Breast epithelium (tissue), 4 donors: ENCODE data around the gene CIB4. TPM values are rescaled to one million over a fixed set of nuclear protein-coding genes. Genes with fewer than 3 reads are reported as not detected.
A peak's percentile ranks its signal among the peaks of the same experiment; 100 is the strongest.

Source experiments
- DNase-seq, 2 donors: peaks; one replicate each; pipeline ENCODE4 v3.0.0-alpha.2; 2019; ENCODE audit warnings: low spot score in 2 of 2
- H3K27ac ChIP-seq, 2 donors: fragments of 200-600 bp; sonication (generic) in 1 of 2; one replicate each; pipeline ENCODE4 v1.5.1; 2016 to 2019; ENCODE audit warnings: mild to moderate bottlenecking in 1 of 2
- H3K27me3 ChIP-seq, 2 donors: fragments of 200-600 bp; sonication (generic) in 1 of 2; one replicate each; pipeline versions ENCODE4 v1.5.1 to v1.6.0; 2017 to 2019; ENCODE audit warnings: control low read depth in 1 of 2, mild to moderate bottlenecking in 1 of 2
- H3K36me3 ChIP-seq: fragments of 200-600 bp; one replicate; pipeline ENCODE4 v1.5.1; 2019
- H3K4me1 ChIP-seq, 2 donors: fragments of 200-600 bp; sonication (generic); one replicate each; pipeline ENCODE4 v1.5.1; 2016 to 2019; ENCODE audit warnings: control low read depth in 1 of 2
- H3K4me3 ChIP-seq, 3 donors: fragments of 200-600 bp; sonication (generic); 1 replicate in 2 of 3; 2 replicates in 1 of 3; pipeline ENCODE4 v1.5.1; 2016 to 2019; ENCODE audit warnings: mild to moderate bottlenecking in 3 of 3, moderate library complexity in 2 of 3
- H3K9me3 ChIP-seq, 2 donors: fragments of 200-600 bp; sonication (generic) in 1 of 2; one replicate each; pipeline ENCODE4 v1.5.1; 2016 to 2019; ENCODE audit warnings: control low read depth in 1 of 2
- POLR2A ChIP-seq: fragments of 450-650 bp; IDR thresholded peaks from one replicate; pipeline ENCODE4 v1.6.1; 2016; ENCODE audit warnings: antibody characterized with exemption, mild to moderate bottlenecking, moderate library complexity
- POLR2AphosphoS5 ChIP-seq, 3 donors: sonication (generic); formaldehyde crosslinking; IDR thresholded peaks; one replicate each; pipeline ENCODE4 v1.6.1; 2017; ENCODE audit warnings: antibody characterized with exemption in 3 of 3
- intact Hi-C: fragments of 100-400 bp; cut with DNase I; formaldehyde crosslinking; loops from one replicate; pipeline ENCODE4 v1.15.1; 2023; ENCODE audit warnings: low total_unique reads
- total RNA-seq, 3 donors: library from RNA; depleted of rRNA; stranded (reverse); fragments of >200 nt; gene quantifications; one replicate each; pipeline ENCODE4 v1.1.0, GENCODE V29; 2016
- TF ChIP-seq, protein P1 (sequence below), 3 donors: fragments of 450-650 bp; IDR thresholded peaks; one replicate each; pipeline ENCODE4 v1.5.1; 2016 to 2017; ENCODE audit warnings: antibody characterized with exemption in 3 of 3, mild to moderate bottlenecking in 3 of 3, moderate library complexity in 3 of 3

CIB4 gene
- total RNA-seq, 3 donors from 2014 or later = not detected

DNA sequence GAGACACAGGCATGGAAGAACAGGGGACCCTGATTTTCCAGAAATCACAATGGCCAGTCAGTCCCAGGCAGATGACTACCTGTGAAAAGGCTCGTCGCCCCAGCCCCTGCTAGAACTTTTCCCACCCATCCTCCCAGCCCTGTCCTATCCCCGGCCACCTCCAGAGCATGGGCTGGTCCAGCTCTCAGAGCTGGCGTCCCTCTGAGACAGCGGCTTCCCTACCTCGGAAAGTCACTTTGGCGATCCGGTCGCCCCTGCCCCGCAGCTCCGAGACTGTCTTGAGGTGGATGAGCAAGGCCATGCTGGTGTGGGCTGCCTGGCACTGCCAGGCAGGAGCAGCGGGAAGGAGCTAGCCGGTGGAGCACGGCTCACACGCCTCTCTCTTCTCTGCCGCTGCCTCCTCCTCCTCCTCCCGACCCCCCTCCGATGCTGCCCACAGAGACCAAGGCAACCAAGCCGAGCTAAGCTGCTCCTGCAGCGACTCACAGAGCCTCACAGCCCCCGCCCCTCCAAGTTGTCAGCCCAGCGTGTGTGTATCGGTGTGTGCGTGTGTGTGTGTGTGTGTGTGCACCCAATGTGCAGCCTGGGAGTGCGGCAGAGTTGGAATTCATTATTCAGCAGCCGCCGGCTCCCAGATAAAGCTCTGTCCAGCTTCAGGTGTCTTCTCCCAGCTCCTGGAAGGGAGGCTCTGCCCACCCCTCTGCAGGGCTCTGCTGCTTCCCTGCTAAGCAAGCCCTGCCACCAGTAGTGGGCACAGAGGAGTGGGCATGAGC, 82.7 kb downstream of the CIB4 start:
- DNase-seq = peak in 1 of 2 donors; percentile 40
- no peaks in the 10 kb centered on the region for H3K36me3 ChIP-seq
- H3K4me3 ChIP-seq = no peak overlapping the region
- TF ChIP-seq POLR2AphosphoS5 (IDR thresholded peaks at IDR 0.05) (no peak), POLR2A (no peak)
- TF ChIP-seq, protein P1, sequence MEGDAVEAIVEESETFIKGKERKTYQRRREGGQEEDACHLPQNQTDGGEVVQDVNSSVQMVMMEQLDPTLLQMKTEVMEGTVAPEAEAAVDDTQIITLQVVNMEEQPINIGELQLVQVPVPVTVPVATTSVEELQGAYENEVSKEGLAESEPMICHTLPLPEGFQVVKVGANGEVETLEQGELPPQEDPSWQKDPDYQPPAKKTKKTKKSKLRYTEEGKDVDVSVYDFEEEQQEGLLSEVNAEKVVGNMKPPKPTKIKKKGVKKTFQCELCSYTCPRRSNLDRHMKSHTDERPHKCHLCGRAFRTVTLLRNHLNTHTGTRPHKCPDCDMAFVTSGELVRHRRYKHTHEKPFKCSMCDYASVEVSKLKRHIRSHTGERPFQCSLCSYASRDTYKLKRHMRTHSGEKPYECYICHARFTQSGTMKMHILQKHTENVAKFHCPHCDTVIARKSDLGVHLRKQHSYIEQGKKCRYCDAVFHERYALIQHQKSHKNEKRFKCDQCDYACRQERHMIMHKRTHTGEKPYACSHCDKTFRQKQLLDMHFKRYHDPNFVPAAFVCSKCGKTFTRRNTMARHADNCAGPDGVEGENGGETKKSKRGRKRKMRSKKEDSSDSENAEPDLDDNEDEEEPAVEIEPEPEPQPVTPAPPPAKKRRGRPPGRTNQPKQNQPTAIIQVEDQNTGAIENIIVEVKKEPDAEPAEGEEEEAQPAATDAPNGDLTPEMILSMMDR (IDR thresholded peaks at IDR 0.05) = no peak
- peaks cover 0 to 16% of the 10 kb centered on the region in 2 donors for H3K27me3 ChIP-seq
- peaks cover 0 to 3% of the 10 kb centered on the region in 2 donors for H3K4me1 ChIP-seq
- no peaks in the 10 kb centered on the region for H3K9me3 ChIP-seq
- no peak overlapping the region for H3K27ac ChIP-seq
- intact Hi-C loops = loop anchor here (5.0 kb wide), 1 partner anchor 1636 kb away; the partner anchor contains the start of gene ADCY3

DNA sequence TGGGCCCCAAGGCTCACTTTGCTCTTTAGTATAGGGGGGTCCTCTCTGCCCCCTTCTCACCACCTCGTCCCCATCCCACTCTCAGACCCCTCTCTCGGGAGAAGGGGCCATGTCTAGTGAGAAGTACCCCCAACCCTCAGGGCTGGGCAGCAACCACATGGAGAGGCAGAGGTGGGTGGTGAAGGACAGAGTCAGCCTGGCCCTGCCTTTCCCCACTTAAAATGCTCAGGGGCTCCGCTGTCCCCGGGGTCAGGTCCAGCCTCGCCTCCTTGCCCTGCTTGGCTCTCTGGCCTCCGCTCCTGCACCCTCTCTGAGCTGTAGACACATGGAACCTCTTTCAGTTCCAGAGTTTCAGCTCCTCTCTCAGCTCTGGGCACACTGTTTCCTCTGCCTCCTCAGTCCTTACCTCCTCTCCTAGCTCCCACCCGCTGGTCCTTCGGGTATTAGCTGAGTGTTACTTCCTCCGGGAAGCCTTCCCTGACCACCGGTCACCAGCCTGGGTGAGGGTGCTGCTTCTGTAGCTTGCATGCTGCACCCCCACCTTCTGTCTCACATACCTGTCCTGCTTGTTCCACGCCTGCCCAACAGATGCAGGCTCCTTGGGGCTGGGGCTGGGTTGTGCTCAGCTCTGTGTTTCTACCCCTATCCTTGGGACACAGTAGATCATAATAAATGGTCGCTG, 83.8 kb downstream of the CIB4 start:
- Histone ChIP-seq H3K36me3 (no peaks in the 10 kb centered on the region), H3K27me3 (peaks cover 0 to 14% of the 10 kb centered on the region in 2 donors), H3K9me3 (no peaks in the 10 kb centered on the region), H3K27ac (no peak overlapping the region), H3K4me1 (no peaks in the 10 kb centered on the region), H3K4me3 (no peak overlapping the region)
- no peak for TF ChIP-seq POLR2AphosphoS5 (IDR thresholded peaks at IDR 0.05)
- TF ChIP-seq, protein P1 (IDR thresholded peaks at IDR 0.05) = no peak
- no peak for TF ChIP-seq POLR2A
- intact Hi-C loops = loop anchor here (5.0 kb wide), 1 partner anchor 1635 kb away; the partner anchor contains the start of gene ADCY3
- DNase-seq = peak in 1 of 2 donors; percentile 20

DNA sequence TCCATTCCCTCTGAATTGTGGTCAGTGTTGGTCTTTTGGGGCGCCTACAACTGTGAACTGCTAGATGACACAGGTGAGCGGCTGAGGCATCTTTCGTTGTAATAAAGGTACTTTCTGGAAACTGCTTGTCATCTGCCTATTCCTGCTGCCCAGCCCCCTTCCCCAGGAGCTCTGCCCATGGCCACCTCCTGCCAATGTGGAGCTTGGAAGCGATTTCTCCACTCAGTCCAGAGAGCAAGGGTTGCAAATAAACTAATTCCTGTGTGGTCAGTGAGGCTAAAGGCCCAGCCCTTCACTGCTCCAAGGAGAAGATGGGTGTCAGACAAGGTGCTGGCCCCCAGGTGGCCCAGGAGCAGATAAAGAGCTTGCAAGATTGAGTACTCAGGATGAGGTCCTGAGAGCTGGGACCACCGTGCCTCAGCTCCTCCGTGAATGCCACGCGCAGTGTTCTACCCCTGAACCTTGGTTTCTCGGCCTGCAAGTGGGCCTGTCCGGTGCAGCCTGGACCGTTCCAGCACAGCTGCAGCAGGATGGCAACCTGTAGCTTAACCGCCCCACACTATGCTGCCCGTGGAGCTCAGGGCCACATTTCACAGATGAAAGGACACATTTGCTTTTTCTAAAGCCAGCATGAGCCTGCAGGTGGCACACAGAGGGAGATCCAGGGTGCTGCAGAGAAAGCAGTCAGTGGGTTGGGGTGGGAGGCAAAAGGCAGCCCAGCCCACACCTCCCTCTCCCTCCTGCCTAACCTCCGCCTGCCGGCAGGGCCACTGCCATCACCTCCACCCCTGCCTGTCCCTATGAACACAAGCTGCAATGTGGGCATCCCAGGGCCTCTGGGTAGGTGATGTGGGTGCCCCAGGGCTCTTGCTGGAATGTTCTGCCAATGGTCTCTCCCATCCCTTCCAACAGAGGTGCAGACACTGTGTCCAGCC, 84.6 kb downstream of the CIB4 start:
- H3K4me3 ChIP-seq = no peak overlapping the region
- no peaks in the 10 kb centered on the region for H3K4me1 ChIP-seq
- H3K27ac ChIP-seq = no peak overlapping the region
- peaks cover 0 to 11% of the 10 kb centered on the region in 2 donors for H3K27me3 ChIP-seq
- TF ChIP-seq POLR2A (no peak), POLR2AphosphoS5 (IDR thresholded peaks at IDR 0.05) (no peak)
- TF ChIP-seq, protein P1 (IDR thresholded peaks at IDR 0.05) = no peak
- intact Hi-C loops = loop anchor here (5.0 kb wide), 1 partner anchor 1634 kb away; the partner anchor contains the start of gene ADCY3
- no peak for DNase-seq
- no peaks in the 10 kb centered on the region for H3K9me3 ChIP-seq
- no peaks in the 10 kb centered on the region for H3K36me3 ChIP-seq

DNA sequence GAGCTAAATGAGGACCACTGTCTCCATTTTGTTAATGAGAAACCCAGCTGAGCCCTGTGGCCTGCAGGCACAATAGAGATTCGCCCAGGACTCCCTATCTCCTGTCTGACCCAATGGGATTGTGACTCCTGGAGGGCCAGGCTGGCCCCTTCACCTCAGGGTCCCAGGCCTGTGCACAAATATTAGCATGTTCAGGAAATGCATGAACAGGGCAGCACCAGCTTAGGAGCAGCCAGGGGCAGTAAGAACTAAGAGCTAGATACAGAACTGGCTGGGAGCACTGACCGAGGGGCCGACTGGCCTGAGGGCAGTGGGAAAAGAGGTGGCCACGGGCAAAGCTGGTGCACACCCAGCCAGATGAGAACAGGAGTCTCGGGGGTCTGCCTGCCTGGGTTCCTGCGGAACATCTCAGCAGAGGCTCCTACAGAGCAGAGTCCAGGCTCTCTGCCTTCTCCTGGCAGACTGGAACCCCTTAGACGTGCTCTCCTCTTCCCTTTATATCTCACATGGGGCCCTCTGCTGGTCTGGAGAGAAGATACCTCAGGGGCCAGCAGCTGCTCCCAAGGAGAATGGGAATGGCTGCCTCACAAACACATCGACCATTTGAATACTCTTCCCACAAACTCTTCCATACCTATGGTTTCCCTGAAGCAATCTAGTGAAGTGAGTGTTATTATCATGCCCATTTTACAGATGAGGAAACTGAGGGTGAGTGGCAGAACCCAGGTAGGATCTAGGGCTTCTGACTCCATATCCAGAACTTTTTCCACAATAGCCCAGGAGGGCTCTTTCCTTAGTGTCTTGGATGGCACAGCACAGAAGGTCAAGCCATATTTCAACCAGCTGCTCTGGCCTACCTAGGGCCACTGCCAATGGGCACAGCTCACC, 85.7 kb downstream of the CIB4 start:
- intact Hi-C loops = loop anchor here (5.0 kb wide), 1 partner anchor 1633 kb away; the partner anchor contains the start of gene ADCY3
- H3K36me3 ChIP-seq = no peaks in the 10 kb centered on the region
- H3K4me3 ChIP-seq = no peak overlapping the region
- no peak overlapping the region for H3K27ac ChIP-seq
- H3K4me1 ChIP-seq = no peaks in the 10 kb centered on the region
- no peak for TF ChIP-seq POLR2A
- no peak for TF ChIP-seq POLR2AphosphoS5 (IDR thresholded peaks at IDR 0.05)
- TF ChIP-seq, protein P1 (IDR thresholded peaks at IDR 0.05) = no peak
- H3K27me3 ChIP-seq = peaks cover 0 to 11% of the 10 kb centered on the region in 2 donors
- no peaks in the 10 kb centered on the region for H3K9me3 ChIP-seq
- DNase-seq = no peak
